Measurements from ENCODE around the gene SLC47A1.
"Not testable (repeated sequence)": the region's sequence is repeated elsewhere in the genome, so short reads cannot be mapped to it uniquely, and the experiment has no call there.

SLC47A1 gene

GRCh38 chr17:19533718-19534561 lies at the start of gene SLC47A1:
TSS of gene SLC47A1 (plus strand) at chr17:19533854. CDS start at chr17:19533940, 86 bp downstream.
- Mint-ChIP-seq H3K4me1 (peaks cover 13% of the 10 kb centered on the region), H3K36me3 (ENCODE audit: low read depth) (no peaks in the 10 kb centered on the region), H3K27ac (peak within 1 kb of the TSS; percentile 31), H3K27me3 (peaks cover 61% of the 10 kb centered on the region), H3K9me3 (no peaks in the 10 kb centered on the region), H3K4me3 (peak within 1 kb of the TSS; percentile 49)
- DNase-seq (peak; percentile 18), ATAC-seq (peak; percentile 46)

GRCh38 chr17:19485800-19486340 lies 47.8 kb upstream of the SLC47A1 start:
- DNase-seq (no peak), ATAC-seq (no peak)
- no peaks in the 10 kb centered on the region for H3K9me3 Mint-ChIP-seq
- H3K36me3 Mint-ChIP-seq (ENCODE audit: low read depth), result no peaks in the 10 kb centered on the region
- H3K27me3 Mint-ChIP-seq, result no peaks in the 10 kb centered on the region
- H3K4me1 Mint-ChIP-seq, result no peaks in the 10 kb centered on the region
- no peak overlapping the region for H3K27ac Mint-ChIP-seq
- H3K4me3 Mint-ChIP-seq, result no peak overlapping the region

GRCh38 chr17:19486351-19487023 lies 47.2 kb upstream of the SLC47A1 start:
- Mint-ChIP-seq H3K27ac (no peak overlapping the region), H3K4me3 (no peak overlapping the region), H3K27me3 (no peaks in the 10 kb centered on the region), H3K36me3 (ENCODE audit: low read depth) (no peaks in the 10 kb centered on the region), H3K4me1 (no peaks in the 10 kb centered on the region), H3K9me3 (no peaks in the 10 kb centered on the region)
- no peak for DNase-seq
- no peak for ATAC-seq

- ATAC-seq (no peak), DNase-seq (no peak)
- Mint-ChIP-seq H3K36me3 (ENCODE audit: low read depth) (no peaks in the 10 kb centered on the region), H3K9me3 (no peaks in the 10 kb centered on the region), H3K4me3 (no peak overlapping the region), H3K27me3 (peaks cover 3% of the 10 kb centered on the region), H3K27ac (no peak overlapping the region), H3K4me1 (no peaks in the 10 kb centered on the region)
Observed at GRCh38 chr17:19487024-19487600, 46.5 kb upstream of the SLC47A1 start.

GRCh38 chr17:19492141-19492540 lies 41.5 kb upstream of the SLC47A1 start:
- Mint-ChIP-seq H3K4me1 (peaks cover 3% of the 10 kb centered on the region), H3K9me3 (no peaks in the 10 kb centered on the region), H3K27ac (no peak overlapping the region), H3K36me3 (ENCODE audit: low read depth) (no peaks in the 10 kb centered on the region), H3K4me3 (no peak overlapping the region), H3K27me3 (peaks cover 3% of the 10 kb centered on the region)
- ATAC-seq (no peak), DNase-seq (no peak)

- ATAC-seq, result no peak
- H3K27me3 Mint-ChIP-seq, result peaks cover 5% of the 10 kb centered on the region
- no peak overlapping the region for H3K4me3 Mint-ChIP-seq
- H3K4me1 Mint-ChIP-seq, result peaks cover 3% of the 10 kb centered on the region
- no peak for DNase-seq
- no peak overlapping the region for H3K27ac Mint-ChIP-seq
- H3K36me3 Mint-ChIP-seq (ENCODE audit: low read depth), result no peaks in the 10 kb centered on the region
- H3K9me3 Mint-ChIP-seq, result no peaks in the 10 kb centered on the region
Observed at GRCh38 chr17:19494961-19495806, 38.5 kb upstream of the SLC47A1 start.

GRCh38 chr17:19495828-19496528 lies 37.7 kb upstream of the SLC47A1 start:
- peaks cover 6% of the 10 kb centered on the region for H3K27me3 Mint-ChIP-seq
- peaks cover 3% of the 10 kb centered on the region for H3K4me1 Mint-ChIP-seq
- no peak overlapping the region for H3K27ac Mint-ChIP-seq
- DNase-seq, result no peak
- no peak for ATAC-seq
- no peaks in the 10 kb centered on the region for H3K36me3 Mint-ChIP-seq (ENCODE audit: low read depth)
- no peaks in the 10 kb centered on the region for H3K9me3 Mint-ChIP-seq
- H3K4me3 Mint-ChIP-seq, result no peak overlapping the region

- no peaks in the 10 kb centered on the region for H3K36me3 Mint-ChIP-seq (ENCODE audit: low read depth)
- DNase-seq (no peak), ATAC-seq (no peak)
- no peaks in the 10 kb centered on the region for H3K9me3 Mint-ChIP-seq
- no peak overlapping the region for H3K4me3 Mint-ChIP-seq
- peaks cover 3% of the 10 kb centered on the region for H3K27me3 Mint-ChIP-seq
- peaks cover 4% of the 10 kb centered on the region for H3K4me1 Mint-ChIP-seq
- H3K27ac Mint-ChIP-seq, result no peak overlapping the region
Observed at GRCh38 chr17:19497624-19498023, 36.0 kb upstream of the SLC47A1 start.

GRCh38 chr17:19501219-19501618 lies 32.4 kb upstream of the SLC47A1 start:
- Mint-ChIP-seq H3K4me3 (no peak overlapping the region), H3K27ac (no peak overlapping the region), H3K36me3 (ENCODE audit: low read depth) (no peaks in the 10 kb centered on the region), H3K4me1 (peaks cover 3% of the 10 kb centered on the region), H3K9me3 (no peaks in the 10 kb centered on the region), H3K27me3 (peaks cover 4% of the 10 kb centered on the region)
- DNase-seq, result no peak
- ATAC-seq, result no peak

- Mint-ChIP-seq H3K4me3 (no peak overlapping the region), H3K27me3 (peaks cover 4% of the 10 kb centered on the region), H3K4me1 (peaks cover 3% of the 10 kb centered on the region), H3K9me3 (no peaks in the 10 kb centered on the region), H3K36me3 (ENCODE audit: low read depth) (no peaks in the 10 kb centered on the region), H3K27ac (no peak overlapping the region)
- ATAC-seq (peak; percentile 66), DNase-seq (no peak)
Observed at GRCh38 chr17:19502517-19502916, 31.1 kb upstream of the SLC47A1 start.

GRCh38 chr17:19505561-19505960 lies 28.1 kb upstream of the SLC47A1 start:
- H3K9me3 Mint-ChIP-seq; DNase-seq; ATAC-seq; H3K27ac Mint-ChIP-seq; H3K36me3 Mint-ChIP-seq (ENCODE audit: low read depth); H3K27me3 Mint-ChIP-seq; H3K4me3 Mint-ChIP-seq: not testable (repeated sequence)
- H3K4me1 Mint-ChIP-seq, result peaks cover 11% of the 10 kb centered on the region

- Mint-ChIP-seq H3K27me3 (peaks cover 4% of the 10 kb centered on the region), H3K4me3 (peak overlapping the region; percentile 93), H3K36me3 (ENCODE audit: low read depth) (peaks cover 4% of the 10 kb centered on the region)
Observed at GRCh38 chr17:19507775-19508576, 25.7 kb upstream of the SLC47A1 start.

GRCh38 chr17:19508577-19508867 lies 25.1 kb upstream of the SLC47A1 start:
- H3K36me3 Mint-ChIP-seq (ENCODE audit: low read depth), result peaks cover 4% of the 10 kb centered on the region
- H3K27me3 Mint-ChIP-seq, result peaks cover 4% of the 10 kb centered on the region
- ATAC-seq (no peak), DNase-seq (no peak)
- H3K9me3 Mint-ChIP-seq, result no peaks in the 10 kb centered on the region
- H3K4me3 Mint-ChIP-seq, result peak overlapping the region; percentile 93
- H3K4me1 Mint-ChIP-seq, result peaks cover 8% of the 10 kb centered on the region
- H3K27ac Mint-ChIP-seq, result peak overlapping the region; percentile 99

More at GRCh38 chr17:19507775-19508576, 25.7 kb upstream of the SLC47A1 start:
- peak overlapping the region; percentile 99 for H3K27ac Mint-ChIP-seq
- H3K4me1 Mint-ChIP-seq, result peaks cover 8% of the 10 kb centered on the region
- ATAC-seq (peak; percentile 80), DNase-seq (peak; percentile 81)
- H3K9me3 Mint-ChIP-seq, result no peaks in the 10 kb centered on the region
